NCI-H2196 treated with DMSO at 0.1 percent for 48 hours (cell line): Measurements from ENCODE around the gene GJD4.
A peak's percentile ranks its signal among the peaks of the same experiment; 100 is the strongest.

Experiments
- DNase-seq: peaks from one replicate; lab custom pipeline; 2025; ENCODE audit not compliant: unreplicated experiment; lab: John Stamatoyannopoulos, UW

The GJD4 gene

GRCh38 chr10:35614312-35614711, 9.2 kb downstream of the GJD4 start:
- DNase-seq: no peak

- DNase-seq: no peak
Measured at GRCh38 chr10:35626971-35627507, 21.9 kb downstream of the GJD4 start.

- DNase-seq: no peak
Measured at GRCh38 chr10:35631404-35631803, 26.3 kb downstream of the GJD4 start.

GRCh38 chr10:35632027-35632426, 26.9 kb downstream of the GJD4 start:
- no peak for DNase-seq

- DNase-seq: peak; percentile 12
Measured at GRCh38 chr10:35633006-35633980, 28.2 kb downstream of the GJD4 start.

- peak; percentile 5 for DNase-seq
Measured at GRCh38 chr10:35635576-35635975, 30.4 kb downstream of the GJD4 start.

GRCh38 chr10:35636956-35637355, 31.8 kb downstream of the GJD4 start:
- DNase-seq: no peak

GRCh38 chr10:35637462-35637861, 32.3 kb downstream of the GJD4 start:
- no peak for DNase-seq

- no peak for DNase-seq
Measured at GRCh38 chr10:35638101-35638500, 33.0 kb downstream of the GJD4 start.

GRCh38 chr10:35639021-35639727, 34.0 kb downstream of the GJD4 start:
- DNase-seq: no peak

GRCh38 chr10:35639728-35640401, 34.7 kb downstream of the GJD4 start:
- no peak for DNase-seq

- DNase-seq: no peak
Measured at GRCh38 chr10:35640474-35640873, 35.3 kb downstream of the GJD4 start.

GRCh38 chr10:35640951-35641675, 36.0 kb downstream of the GJD4 start:
- no peak for DNase-seq

GRCh38 chr10:35641676-35642034, 36.5 kb downstream of the GJD4 start:
- DNase-seq: no peak

GRCh38 chr10:35642035-35642792, 37.1 kb downstream of the GJD4 start, which contains the start of gene FZD8:
FZD8 (minus strand) TSS chr10:35642296; CDS start chr10:35641429, 867 bp downstream.
- DNase-seq: peak; percentile 75

- DNase-seq: no peak
Measured at GRCh38 chr10:35642793-35643114, 37.6 kb downstream of the GJD4 start.

- DNase-seq: no peak
Measured at GRCh38 chr10:35643151-35644049, 38.3 kb downstream of the GJD4 start.

- no peak for DNase-seq
Measured at GRCh38 chr10:35644050-35644950, 39.2 kb downstream of the GJD4 start.
